ENCODE measurements around the gene EFCAB8. TPM values are rescaled to one million over a fixed set of nuclear protein-coding genes. Genes with fewer than 3 reads are reported as not detected.

The EFCAB8 gene
- total and polyA plus RNA-seq, 4 donors, result 0.25 TPM; not detected in 3

DNA sequence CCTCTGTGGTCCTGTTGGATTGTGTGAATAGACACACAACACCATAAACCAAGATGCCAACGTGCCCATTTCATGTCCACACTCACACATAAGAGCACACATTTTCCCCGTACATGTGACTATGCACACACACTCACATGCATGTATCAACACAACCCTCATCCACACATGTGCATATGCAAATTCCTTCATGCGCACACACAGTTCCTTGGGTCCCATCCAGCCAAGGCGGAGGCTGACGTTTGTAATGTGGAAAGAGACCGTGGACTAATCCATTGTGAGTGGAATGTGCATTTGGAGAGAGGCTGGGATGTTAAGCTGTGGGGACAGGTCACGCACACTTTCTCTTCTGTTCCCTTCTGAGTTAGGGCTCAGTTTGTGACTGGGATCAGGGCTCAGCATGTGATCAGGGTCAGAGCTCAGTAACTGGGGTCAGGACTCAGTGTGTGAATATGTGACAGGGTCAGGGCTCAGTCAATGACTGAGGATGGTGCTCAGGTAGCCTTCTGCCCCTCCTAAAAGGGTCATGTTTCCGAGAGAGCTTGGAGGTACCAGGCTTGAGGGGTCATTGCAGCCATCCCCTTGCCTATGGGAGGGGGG is 148.2 kb downstream of the EFCAB8 start:
- no peak overlapping the region for H3K4me3 ChIP-seq (ENCODE audit: low read depth in 1 of 3, low read length in 3 of 3)
- no peaks in the 10 kb centered on the region for H3K36me3 ChIP-seq (ENCODE audit: control insufficient read depth in 4 of 4, insufficient read depth in 3 of 4, low read depth in 1 of 4, low read length in 3 of 4)
- peaks cover 0 to 7% (median 1%) of the 10 kb centered on the region in 4 donors for H3K4me1 ChIP-seq (ENCODE audit: control insufficient read depth in 4 of 4, insufficient read depth in 4 of 4, low read length in 3 of 4)
- 92% methylated on average over 8 of the region's 8 CpGs for WGBS
- H3K9me3 ChIP-seq (ENCODE audit: control insufficient read depth in 4 of 4, low read length in 3 of 4), result peaks cover 0 to 2% (median 0%) of the 10 kb centered on the region in 4 donors
- no peak for TF ChIP-seq EGR1 (IDR thresholded peaks at IDR 0.05; ENCODE audit: low read depth in 2 of 2)
- TF ChIP-seq, protein P1, sequence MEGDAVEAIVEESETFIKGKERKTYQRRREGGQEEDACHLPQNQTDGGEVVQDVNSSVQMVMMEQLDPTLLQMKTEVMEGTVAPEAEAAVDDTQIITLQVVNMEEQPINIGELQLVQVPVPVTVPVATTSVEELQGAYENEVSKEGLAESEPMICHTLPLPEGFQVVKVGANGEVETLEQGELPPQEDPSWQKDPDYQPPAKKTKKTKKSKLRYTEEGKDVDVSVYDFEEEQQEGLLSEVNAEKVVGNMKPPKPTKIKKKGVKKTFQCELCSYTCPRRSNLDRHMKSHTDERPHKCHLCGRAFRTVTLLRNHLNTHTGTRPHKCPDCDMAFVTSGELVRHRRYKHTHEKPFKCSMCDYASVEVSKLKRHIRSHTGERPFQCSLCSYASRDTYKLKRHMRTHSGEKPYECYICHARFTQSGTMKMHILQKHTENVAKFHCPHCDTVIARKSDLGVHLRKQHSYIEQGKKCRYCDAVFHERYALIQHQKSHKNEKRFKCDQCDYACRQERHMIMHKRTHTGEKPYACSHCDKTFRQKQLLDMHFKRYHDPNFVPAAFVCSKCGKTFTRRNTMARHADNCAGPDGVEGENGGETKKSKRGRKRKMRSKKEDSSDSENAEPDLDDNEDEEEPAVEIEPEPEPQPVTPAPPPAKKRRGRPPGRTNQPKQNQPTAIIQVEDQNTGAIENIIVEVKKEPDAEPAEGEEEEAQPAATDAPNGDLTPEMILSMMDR (IDR thresholded peaks at IDR 0.05; ENCODE audit: low read depth, low read length, missing input control), result no peak
- no peaks in the 10 kb centered on the region for H3K27me3 ChIP-seq (ENCODE audit: control insufficient read depth in 4 of 4, insufficient read depth in 4 of 4, low read length in 3 of 4)
- H3K9ac ChIP-seq (ENCODE audit: low read depth in 1 of 2, low read length in 2 of 2), result no peak overlapping the region
- no peak for DNase-seq (ENCODE audit: low spot score)
- H3K27ac ChIP-seq (ENCODE audit: low read depth in 1 of 2, low read length in 2 of 2), result no peak overlapping the region

DNA sequence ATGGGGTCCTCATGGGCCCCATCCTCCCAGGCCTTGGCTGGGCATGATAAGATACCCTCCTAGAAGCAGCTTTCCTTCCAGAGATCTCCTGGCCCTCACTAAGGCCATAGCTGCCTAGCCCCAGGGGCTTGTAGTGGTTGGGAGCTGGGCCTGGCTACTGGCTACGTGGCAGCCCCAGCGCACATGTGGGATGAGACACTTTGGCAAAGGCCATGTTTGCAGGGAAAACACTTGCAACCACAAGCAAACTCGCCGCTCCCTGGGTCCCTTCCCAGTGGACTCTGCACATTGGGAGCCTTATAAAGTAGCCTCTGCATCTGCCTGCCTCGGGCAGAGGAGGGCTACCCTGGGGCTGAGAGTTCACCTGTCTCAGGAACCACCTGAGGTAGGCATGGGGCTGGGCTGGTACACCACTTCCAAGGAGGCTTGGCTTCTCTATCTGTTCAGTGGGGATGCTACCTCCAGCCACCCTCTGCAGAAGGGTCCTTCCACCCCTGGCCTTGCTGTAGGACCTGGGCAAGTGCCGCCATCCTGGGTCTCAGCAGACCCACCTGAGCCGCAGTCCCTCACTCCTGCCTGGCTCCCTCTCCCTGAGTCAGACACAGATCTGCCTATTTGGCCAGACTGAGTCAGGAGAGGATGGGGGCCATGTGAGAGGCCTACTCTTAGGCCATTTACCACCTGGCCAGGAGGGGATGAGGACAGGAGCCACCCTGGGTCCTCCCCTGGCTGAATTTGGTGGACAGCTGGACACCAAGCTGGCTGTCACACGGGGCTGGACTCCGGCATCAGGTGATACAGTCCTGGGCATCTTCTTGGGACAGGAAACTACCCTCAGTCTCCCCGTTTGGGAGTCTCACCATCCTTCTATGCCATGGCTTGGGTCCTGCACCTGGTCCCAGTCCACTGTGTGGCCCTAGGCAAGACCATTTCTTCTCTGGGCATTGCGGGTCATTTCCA is 148.9 kb downstream of the EFCAB8 start, which contains the start of gene BPIFB2:
TSS of gene BPIFB2 (plus strand) at position 329 of the 960 bp plus-strand sequence. CDS start 871 bp downstream, outside the sequence.
- Histone ChIP-seq H3K9me3 (ENCODE audit: control insufficient read depth in 4 of 4, low read length in 3 of 4) (peaks cover 0 to 2% (median 0%) of the 10 kb centered on the region in 4 donors), H3K27me3 (ENCODE audit: control insufficient read depth in 4 of 4, insufficient read depth in 4 of 4, low read length in 3 of 4) (no peaks in the 10 kb centered on the region), H3K27ac (ENCODE audit: low read depth in 1 of 2, low read length in 2 of 2) (no peak within 1 kb of the TSS), H3K36me3 (ENCODE audit: control insufficient read depth in 4 of 4, insufficient read depth in 3 of 4, low read depth in 1 of 4, low read length in 3 of 4) (no peaks in the 10 kb centered on the region), H3K4me1 (ENCODE audit: control insufficient read depth in 4 of 4, insufficient read depth in 4 of 4, low read length in 3 of 4) (peaks cover 0 to 7% (median 1%) of the 10 kb centered on the region in 4 donors), H3K4me3 (ENCODE audit: low read depth in 1 of 3, low read length in 3 of 3) (no peak within 1 kb of the TSS), H3K9ac (ENCODE audit: low read depth in 1 of 2, low read length in 2 of 2) (no peak within 1 kb of the TSS)
- WGBS, result 65% methylated on average over 11 of the region's 11 CpGs
- peak; percentile 39 for DNase-seq (ENCODE audit: low spot score)
- TF ChIP-seq RAD21 (IDR thresholded peaks at IDR 0.05), result no peak
- no peak for TF ChIP-seq NR2F2 (IDR thresholded peaks at IDR 0.05)
- no peak for TF ChIP-seq GABPA (IDR thresholded peaks at IDR 0.05 in 1 of 2, conservative IDR thresholded peaks at IDR 0.05 in 1 of 2)
- peak; percentile 82 for TF ChIP-seq SP1 (IDR thresholded peaks at IDR 0.05)
- TF ChIP-seq FOXA1 (IDR thresholded peaks at IDR 0.05), result no peak
- TF ChIP-seq HNF4A (conservative IDR thresholded peaks at IDR 0.05), result peak; percentile 84 to 90
- TF ChIP-seq, protein P2, sequence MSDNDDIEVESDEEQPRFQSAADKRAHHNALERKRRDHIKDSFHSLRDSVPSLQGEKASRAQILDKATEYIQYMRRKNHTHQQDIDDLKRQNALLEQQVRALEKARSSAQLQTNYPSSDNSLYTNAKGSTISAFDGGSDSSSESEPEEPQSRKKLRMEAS (IDR thresholded peaks at IDR 0.05), result peak; percentile 81
- TF ChIP-seq, protein P3, sequence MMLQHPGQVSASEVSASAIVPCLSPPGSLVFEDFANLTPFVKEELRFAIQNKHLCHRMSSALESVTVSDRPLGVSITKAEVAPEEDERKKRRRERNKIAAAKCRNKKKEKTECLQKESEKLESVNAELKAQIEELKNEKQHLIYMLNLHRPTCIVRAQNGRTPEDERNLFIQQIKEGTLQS (IDR thresholded peaks at IDR 0.05), result no peak
- peak; percentile 64 for TF ChIP-seq HNF4G (IDR thresholded peaks at IDR 0.05)
- peak; percentile 65 to 75 for TF ChIP-seq RXRA (IDR thresholded peaks at IDR 0.05)
- TF ChIP-seq, protein P1 (IDR thresholded peaks at IDR 0.05; ENCODE audit: low read depth, low read length, missing input control), result no peak
- peak in 1 of 2 donors; percentile 45 for TF ChIP-seq JUND (IDR thresholded peaks at IDR 0.05)
- TF ChIP-seq YY1 (IDR thresholded peaks at IDR 0.05), result no peak
- peak; percentile 13 for TF ChIP-seq FOXA2 (IDR thresholded peaks at IDR 0.05)
- TF ChIP-seq EGR1 (IDR thresholded peaks at IDR 0.05; ENCODE audit: low read depth in 2 of 2), result no peak

All from liver (tissue), 9 donors.